GM21360 (cell line): ENCODE data around the gene VPS13C.
A peak's percentile ranks its signal among the peaks of the same experiment; 100 is the strongest.
"Not testable (repeated sequence)": the region's sequence is repeated elsewhere in the genome, so short reads cannot be mapped to it uniquely, and the experiment has no call there.

Experiments
- ATAC-seq: cut with Tn5 transposase; IDR thresholded peaks from one replicate; pipeline ENCODE4 v1.9.1; 2021; ENCODE audit warnings: mild to moderate bottlenecking, moderate library complexity; ENCODE audit not compliant: unreplicated experiment

VPS13C gene

GRCh38 chr15:62071711-62072308 lies 11.6 kb upstream of the VPS13C start:
- no peak for ATAC-seq

GRCh38 chr15:62069551-62069950 lies 9.3 kb upstream of the VPS13C start:
- ATAC-seq = no peak

GRCh38 chr15:62068810-62069167 lies 8.5 kb upstream of the VPS13C start:
- ATAC-seq = no peak

GRCh38 chr15:62068071-62068809 lies 8.0 kb upstream of the VPS13C start:
- peak; percentile 39 for ATAC-seq

GRCh38 chr15:62067448-62068044 lies 7.3 kb upstream of the VPS13C start:
- peak; percentile 17 for ATAC-seq

GRCh38 chr15:62066663-62067447 lies 6.6 kb upstream of the VPS13C start, which contains the start of gene C2CD4A:
C2CD4A (plus strand) TSS chr15:62066977; CDS start chr15:62067614, 637 bp downstream.
- ATAC-seq = peak; percentile 45

GRCh38 chr15:62063825-62064635 lies 3.8 kb upstream of the VPS13C start:
- no peak for ATAC-seq

GRCh38 chr15:62060896-62061280 lies 641 bp upstream of the VPS13C start:
- no peak for ATAC-seq

- ATAC-seq = peak; percentile 69
Measured at GRCh38 chr15:62059816-62060112, 483 bp downstream of the VPS13C start.

- no peak for ATAC-seq
Measured at GRCh38 chr15:62059108-62059815, 985 bp downstream of the VPS13C start.

- no peak for ATAC-seq
Measured at GRCh38 chr15:62058327-62059028, 1.8 kb downstream of the VPS13C start.

GRCh38 chr15:62057341-62057980 lies 2.8 kb downstream of the VPS13C start:
- no peak for ATAC-seq

- no peak for ATAC-seq
Measured at GRCh38 chr15:62054979-62055378, 5.3 kb downstream of the VPS13C start.

GRCh38 chr15:62053439-62054085 lies 6.7 kb downstream of the VPS13C start:
- ATAC-seq = no peak

GRCh38 chr15:62052713-62053112 lies 7.5 kb downstream of the VPS13C start:
- no peak for ATAC-seq

GRCh38 chr15:62051166-62051565 lies 9.1 kb downstream of the VPS13C start:
- ATAC-seq = no peak

- ATAC-seq = no peak
Measured at GRCh38 chr15:62050115-62050514, 10.1 kb downstream of the VPS13C start.

GRCh38 chr15:62048254-62048653 lies 12.0 kb downstream of the VPS13C start:
- not testable (repeated sequence) for ATAC-seq
